SIG-M5 treated with dmso at 0.1 percent for 504 hours (cell line): ENCODE measurements around the gene RNF222.

ENCODE experiments used
- DNase-seq: peaks from one replicate; lab custom pipeline; 2025; ENCODE audit not compliant: unreplicated experiment; lab: John Stamatoyannopoulos, UW

RNF222 gene

GRCh38 chr17:8397636-8398035 is at the start of gene RNF222:
TSS of gene RNF222 (minus strand) at chr17:8397827. CDS start at chr17:8393461, 4,366 bp downstream.
- no peak for DNase-seq

- no peak for DNase-seq
These were observed 47.9 kb upstream of the RNF222 start for GRCh38 chr17:8445536-8445935.

- DNase-seq = no peak
These were observed 46.9 kb upstream of the RNF222 start for GRCh38 chr17:8444494-8444893.

GRCh38 chr17:8443756-8444155 is 46.1 kb upstream of the RNF222 start:
- no peak for DNase-seq

- DNase-seq = no peak
These were observed 44.7 kb upstream of the RNF222 start for GRCh38 chr17:8442310-8442709.

- DNase-seq = no peak
These were observed 44.1 kb upstream of the RNF222 start for GRCh38 chr17:8441690-8442089.

- DNase-seq = no peak
These were observed 42.1 kb upstream of the RNF222 start for GRCh38 chr17:8439681-8440080.

GRCh38 chr17:8438441-8438840 is 40.8 kb upstream of the RNF222 start:
- no peak for DNase-seq

- no peak for DNase-seq
These were observed 39.2 kb upstream of the RNF222 start for GRCh38 chr17:8436844-8437171.

GRCh38 chr17:8436169-8436843 is 38.7 kb upstream of the RNF222 start:
- peak; percentile 44 for DNase-seq

GRCh38 chr17:8435245-8436168 is 37.9 kb upstream of the RNF222 start, which contains the start of gene NDEL1:
TSS of gene NDEL1 (plus strand) at chr17:8435884. CDS start at chr17:8444272, 8,388 bp downstream.
- peak; percentile 89 for DNase-seq

- no peak for DNase-seq
These were observed 33.3 kb upstream of the RNF222 start for GRCh38 chr17:8430966-8431365.

GRCh38 chr17:8426802-8427201 is 29.2 kb upstream of the RNF222 start:
- DNase-seq = no peak

- DNase-seq = no peak
These were observed 28.6 kb upstream of the RNF222 start for GRCh38 chr17:8426094-8426720.

GRCh38 chr17:8421571-8421970 is 23.9 kb upstream of the RNF222 start:
- no peak for DNase-seq

GRCh38 chr17:8420041-8420934 is 22.7 kb upstream of the RNF222 start:
- peak; percentile 56 for DNase-seq

- no peak for DNase-seq
These were observed 21.7 kb upstream of the RNF222 start for GRCh38 chr17:8419305-8419704.

GRCh38 chr17:8418471-8418870 is 20.8 kb upstream of the RNF222 start:
- DNase-seq = no peak

- peak; percentile 86 for DNase-seq
These were observed 20.2 kb upstream of the RNF222 start for GRCh38 chr17:8417806-8418205.

- DNase-seq = no peak
These were observed 16.3 kb upstream of the RNF222 start for GRCh38 chr17:8413938-8414337.

- no peak for DNase-seq
These were observed 15.7 kb upstream of the RNF222 start for GRCh38 chr17:8413328-8413727.
